Keratinocyte (primary cell): Measurements from ENCODE around the gene MYO7B. TPM values are rescaled to one million over a fixed set of nuclear protein-coding genes. Genes with fewer than 3 reads are reported as not detected.

Experiments
- DNase-seq: peaks from one replicate; pipeline ENCODE4 v3.0.0-alpha.2; 2011; ENCODE audit warnings: low read depth, missing footprints, low spot score
- FAIRE-seq: peaks from 2 replicates; lab custom pipeline; 2011; peaks lifted over from hg19 to GRCh38; lab: Jason Lieb, UNC
- H2AFZ ChIP-seq: 2 replicates; pipeline ENCODE4 v1.6.0; 2012; ENCODE audit warnings: low read length, control low read depth, inconsistent platforms; ENCODE audit not compliant: control insufficient read depth
- H3K27ac ChIP-seq: 2 replicates; pipeline ENCODE4 v1.5.1; 2011; ENCODE audit warnings: low read length; ENCODE audit not compliant: control insufficient read depth, insufficient read depth
- H3K27me3 ChIP-seq: 3 replicates; pipeline ENCODE4 v1.6.0; 2011; ENCODE audit warnings: low read length; ENCODE audit not compliant: control insufficient read depth, insufficient read depth; ENCODE audit errors: extremely low read depth
- H3K36me3 ChIP-seq, 2 experiments: 2 replicates in 1 of 2; 3 replicates in 1 of 2; pipeline ENCODE4 v1.5.1; 2011; ENCODE audit warnings: low read length in 2 of 2, mild to moderate bottlenecking in 1 of 2; ENCODE audit not compliant: control insufficient read depth in 2 of 2, insufficient read depth in 2 of 2; ENCODE audit errors: extremely low read depth in 1 of 2
- H3K4me1 ChIP-seq: 3 replicates; pipeline ENCODE4 v1.5.1; 2011; ENCODE audit warnings: low read length; ENCODE audit not compliant: control insufficient read depth, insufficient read depth; ENCODE audit errors: extremely low read depth
- H3K4me2 ChIP-seq: 3 replicates; pipeline ENCODE4 v1.6.0; 2011; ENCODE audit warnings: low read depth, low read length; ENCODE audit not compliant: control insufficient read depth, insufficient read depth; ENCODE audit errors: extremely low read depth
- H3K4me3 ChIP-seq, 3 experiments: fragments of 200-600 bp in 1 of 3; sonication (generic) in 1 of 3; 2 replicates in 2 of 3; 3 replicates in 1 of 3; pipeline ENCODE4 v1.5.1; 2011 to 2016; ENCODE audit warnings: low read length in 3 of 3, mild to moderate bottlenecking in 3 of 3, control low read depth in 2 of 3, inconsistent platforms in 1 of 3, low read depth in 1 of 3, mixed read lengths in 1 of 3, mixed run types in 1 of 3, moderate library complexity in 1 of 3; ENCODE audit not compliant: control insufficient read depth in 2 of 3, insufficient read depth in 2 of 3; ENCODE audit errors: extremely low read depth in 1 of 3
- H3K79me2 ChIP-seq: 2 replicates; pipeline ENCODE4 v1.6.0; 2012; ENCODE audit warnings: low read length; ENCODE audit not compliant: control insufficient read depth, insufficient read depth
- H3K9ac ChIP-seq: 3 replicates; pipeline ENCODE4 v1.6.0; 2011; ENCODE audit warnings: low read length; ENCODE audit not compliant: control insufficient read depth, insufficient read depth; ENCODE audit errors: extremely low read depth
- H3K9me1 ChIP-seq: 3 replicates; pipeline ENCODE4 v1.6.0; 2011; ENCODE audit warnings: low read length; ENCODE audit not compliant: control insufficient read depth, insufficient read depth; ENCODE audit errors: extremely low read depth
- H3K9me3 ChIP-seq: 2 replicates; pipeline ENCODE4 v1.5.1; 2012; ENCODE audit warnings: low read depth, low read length; ENCODE audit not compliant: control insufficient read depth
- H4K20me1 ChIP-seq: 3 replicates; pipeline ENCODE4 v1.6.0; 2011; ENCODE audit warnings: low read length; ENCODE audit not compliant: control insufficient read depth, insufficient read depth; ENCODE audit errors: extremely low read depth
- CTCF ChIP-seq, 3 experiments: IDR thresholded peaks in 1 of 3; conservative IDR thresholded peaks in 1 of 3; optimal IDR thresholded peaks in 1 of 3; 2 replicates in 2 of 3; 3 replicates in 1 of 3; pipeline versions ENCODE3 to v1.5.1; 2011; ENCODE audit warnings: low read length in 3 of 3, mild to moderate bottlenecking in 3 of 3, moderate library complexity in 2 of 3, control low read depth in 1 of 3, inconsistent platforms in 1 of 3; ENCODE audit not compliant: insufficient read depth in 2 of 3; ENCODE audit errors: extremely low read depth in 1 of 3
- EZH2 ChIP-seq: IDR thresholded peaks from one replicate; pipeline ENCODE4 v1.6.1; 2012; ENCODE audit warnings: inconsistent platforms, mild to moderate bottlenecking, low read length, moderate library complexity
- dilution Hi-C: fragments of 300-500 bp; cut with MboI; formaldehyde crosslinking; loops from one replicate; pipeline ENCODE4 v1.7.0; 2020; ENCODE audit warnings: low sequenced_read_pairs; ENCODE audit not compliant: extremely low pct_ligation_motif_present
- polyA plus RNA-seq, 5 experiments: library from polyadenylated mRNA; depleted of rRNA in 3 of 5; stranded (reverse) in 3 of 5; stranded (forward) in 1 of 5; unstranded in 1 of 5; fragments of >200 nt; gene quantifications; 1 replicate in 1 of 5; 2 replicates in 3 of 5; 3 replicates in 1 of 5; pipeline versions ENCODE4 v1.2.1 to v1.2.3, GENCODE V29; 2011 to 2012; ENCODE audit warnings: missing spikeins in 2 of 5, low read depth in 1 of 5, low replicate concordance in 1 of 5

MYO7B gene
- polyA plus RNA-seq, 1 donor (not counting 4 experiments of a cell fraction or from before 2014, with no cell fraction given), result not detected

DNA sequence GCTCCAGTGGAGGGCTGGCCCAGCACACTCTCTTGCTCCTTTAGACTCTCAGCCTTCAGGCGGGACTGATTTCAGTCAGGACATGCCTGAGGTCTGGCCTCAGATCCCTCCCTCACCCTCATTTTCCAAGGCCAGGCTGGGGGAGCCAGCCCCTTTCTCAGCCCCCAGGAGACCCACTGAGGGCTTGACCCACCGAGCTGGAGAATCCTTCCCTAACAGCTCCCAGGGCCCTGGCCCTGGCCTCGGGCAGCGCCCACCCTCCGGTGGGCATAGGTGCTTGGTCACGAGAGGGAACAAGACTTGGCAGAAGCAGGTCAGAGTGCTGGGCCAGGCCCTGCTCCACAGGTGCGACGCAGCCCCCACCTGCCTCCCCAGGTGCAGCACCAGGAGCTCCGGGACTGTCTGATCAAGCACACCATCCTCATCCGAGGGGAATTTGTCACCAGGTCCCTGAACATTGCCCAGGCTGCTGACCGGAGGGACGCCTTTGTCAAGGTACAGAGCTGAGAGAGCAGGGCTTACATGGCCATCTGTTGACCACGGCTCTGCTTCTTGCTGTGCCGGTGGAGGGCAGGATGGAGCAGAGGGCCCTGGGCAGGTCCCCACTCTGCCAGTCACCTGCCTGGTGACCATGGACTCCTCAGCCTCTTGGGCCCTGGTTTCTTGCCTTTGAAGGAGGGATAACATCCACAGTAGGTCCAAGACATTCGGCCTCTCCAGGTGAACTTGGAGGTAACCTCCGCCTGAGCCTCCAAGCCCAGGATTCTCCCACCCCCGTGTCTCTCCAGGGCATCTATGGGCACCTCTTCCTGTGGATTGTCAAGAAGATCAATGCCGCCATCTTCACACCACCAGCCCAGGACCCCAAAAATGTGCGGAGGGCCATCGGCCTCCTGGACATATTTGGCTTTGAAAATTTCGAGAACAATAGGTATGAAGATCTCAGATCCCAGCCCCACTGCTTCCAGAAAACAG is 46.3 kb downstream of the MYO7B start:
- FAIRE-seq (no peak), DNase-seq (no peak)
- Histone ChIP-seq H2AFZ (no peak overlapping the region), H3K36me3 (no peaks in the 10 kb centered on the region), H3K9me1 (no peaks in the 10 kb centered on the region), H3K4me1 (peaks cover 3% of the 10 kb centered on the region), H3K4me3 (no peak overlapping the region), H3K27me3 (peaks cover 5% of the 10 kb centered on the region), H3K9ac (no peak overlapping the region), H3K9me3 (no peaks in the 10 kb centered on the region), H4K20me1 (no peaks in the 10 kb centered on the region), H3K79me2 (no peaks in the 10 kb centered on the region), H3K27ac (no peak overlapping the region), H3K4me2 (no peak overlapping the region)
- dilution Hi-C loops, result loop anchor here (25.0 kb wide), 1 partner anchor 105 kb away; the partner anchor contains the start of gene LIMS2
- TF ChIP-seq CTCF (optimal IDR thresholded peaks at IDR 0.05 in 1 of 3, IDR thresholded peaks at IDR 0.05 in 1 of 3, conservative IDR thresholded peaks at IDR 0.05 in 1 of 3; ENCODE audit: extremely low read depth in 1 of 3, insufficient read depth in 2 of 3, low read length in 3 of 3), result no peak
- no peak for TF ChIP-seq EZH2

- no peaks in the 10 kb centered on the region for H3K9me1 ChIP-seq
- no peaks in the 10 kb centered on the region for H3K4me1 ChIP-seq
- H3K4me3 ChIP-seq, result no peak overlapping the region
- H4K20me1 ChIP-seq, result no peaks in the 10 kb centered on the region
- H3K27ac ChIP-seq, result no peak overlapping the region
- H3K27me3 ChIP-seq, result peaks cover 5% of the 10 kb centered on the region
- H3K9ac ChIP-seq, result no peak overlapping the region
- no peaks in the 10 kb centered on the region for H3K79me2 ChIP-seq
- FAIRE-seq (no peak), DNase-seq (no peak)
- no peak overlapping the region for H3K4me2 ChIP-seq
- no peaks in the 10 kb centered on the region for H3K36me3 ChIP-seq
- no peaks in the 10 kb centered on the region for H3K9me3 ChIP-seq
- dilution Hi-C loops, result loop anchor here (25.0 kb wide), 1 partner anchor 104 kb away; the partner anchor contains the start of gene LIMS2
- no peak overlapping the region for H2AFZ ChIP-seq
- no peak for TF ChIP-seq CTCF (optimal IDR thresholded peaks at IDR 0.05 in 1 of 3, IDR thresholded peaks at IDR 0.05 in 1 of 3, conservative IDR thresholded peaks at IDR 0.05 in 1 of 3; ENCODE audit: extremely low read depth in 1 of 3, insufficient read depth in 2 of 3, low read length in 3 of 3)
- no peak for TF ChIP-seq EZH2
These were observed 47.7 kb downstream of the MYO7B start for GRCh38 chr2:127582863-127583861.
